CD4-positive, alpha-beta memory T cell (primary cell): Measurements from ENCODE around the gene RTN3. TPM values are rescaled to one million over a fixed set of nuclear protein-coding genes. Genes with fewer than 3 reads are reported as not detected.

Experiments
- CTCF ChIA-PET: fragments of 350-600 bp; sonication (Branson Sonifier 250); formaldehyde crosslinking; loops from one replicate; lab custom pipeline; 2021; ENCODE audit warnings: inconsistent platforms; ENCODE audit not compliant: partially characterized antibody; lab: Charles Lee
- POLR2A ChIA-PET: fragments of 350-600 bp; sonication (Branson Sonifier 250); formaldehyde crosslinking; loops from one replicate; lab custom pipeline; 2021; ENCODE audit not compliant: partially characterized antibody; lab: Charles Lee
- DNase-seq, 5 donors: peaks; one replicate each; pipeline versions ENCODE4 v3.0.0 to v3.0.0-alpha.2; 2020 to 2022; ENCODE audit warnings: mixed read lengths in 1 of 5
- H3K27ac ChIP-seq: one replicate; pipeline ENCODE4 v1.7.0; 2013; ENCODE audit warnings: low read depth, low read length
- H3K27me3 ChIP-seq: 2 replicates; pipeline ENCODE4 v1.7.0; 2013; ENCODE audit warnings: mild to moderate bottlenecking, low read length, moderate library complexity; ENCODE audit not compliant: insufficient read depth
- H3K36me3 ChIP-seq: 2 replicates; pipeline ENCODE4 v1.7.0; 2013; ENCODE audit warnings: mild to moderate bottlenecking, low read length, moderate library complexity; ENCODE audit not compliant: insufficient read depth
- H3K4me1 ChIP-seq: 2 replicates; pipeline ENCODE4 v1.7.0; 2013; ENCODE audit warnings: mild to moderate bottlenecking, low read length, moderate library complexity; ENCODE audit not compliant: insufficient read depth
- H3K4me3 ChIP-seq, 2 donors: one replicate each; pipeline ENCODE4 v1.7.0; 2013; ENCODE audit warnings: low read length in 2 of 2, mild to moderate bottlenecking in 1 of 2
- H3K9me3 ChIP-seq, 2 donors: one replicate each; pipeline ENCODE4 v1.7.0; 2013; ENCODE audit warnings: low read length in 2 of 2, control low read depth in 1 of 2; ENCODE audit not compliant: control insufficient read depth in 1 of 2
- H3K27ac Mint-ChIP-seq, 7 donors: one replicate each; pipeline ENCODE4 v1.8.0; 2020 to 2021; ENCODE audit warnings: mixed read lengths in 7 of 7, mild to moderate bottlenecking in 6 of 7, inconsistent platforms in 3 of 7, moderate library complexity in 3 of 7
- H3K27me3 Mint-ChIP-seq, 2 donors: one replicate each; pipeline ENCODE4 v1.8.0; 2020 to 2021; ENCODE audit warnings: mixed read lengths in 2 of 2
- H3K36me3 Mint-ChIP-seq, 2 donors: one replicate each; pipeline ENCODE4 v1.8.0; 2020 to 2021; ENCODE audit warnings: mixed read lengths in 2 of 2, inconsistent platforms in 1 of 2, mild to moderate bottlenecking in 1 of 2
- H3K4me1 Mint-ChIP-seq, 4 donors: one replicate each; pipeline ENCODE4 v1.8.0; 2020 to 2021; ENCODE audit warnings: mixed read lengths in 4 of 4, mild to moderate bottlenecking in 1 of 4
- H3K4me3 Mint-ChIP-seq, 8 donors: one replicate each; pipeline ENCODE4 v1.8.0; 2020 to 2021; ENCODE audit warnings: mixed read lengths in 8 of 8, mild to moderate bottlenecking in 7 of 8, moderate library complexity in 6 of 8, inconsistent platforms in 3 of 8
- H3K9me3 Mint-ChIP-seq, 8 donors: one replicate each; pipeline ENCODE4 v1.8.0; 2020 to 2021; ENCODE audit warnings: mixed read lengths in 8 of 8, mild to moderate bottlenecking in 5 of 8, inconsistent platforms in 3 of 8, moderate library complexity in 1 of 8
- intact Hi-C: fragments of 100-400 bp; cut with micrococcal nuclease; formaldehyde crosslinking; loops from one replicate; pipeline ENCODE4 v1.15.1; 2023
- polyA plus RNA-seq, 2 donors: library from polyadenylated mRNA; unstranded; fragments of 300-500 nt; fragmentation: Illumina TruSeq; gene quantifications; one replicate each; pipeline ENCODE4 v1.2.3, GENCODE V29; 2021
- total RNA-seq, 2 experiments: library from RNA; stranded (reverse); gene quantifications; one replicate each; pipeline ENCODE4 v1.2.3, GENCODE V29; 2021

RTN3 gene
- total and polyA plus RNA-seq, 4 experiments from 2014 or later = 41.7 to 72.9 (median 42.8) TPM

GRCh38 chr11:63710476-63711217 is 29.3 kb downstream of the RTN3 start:
- Histone ChIP-seq H3K4me1 (no peaks in the 10 kb centered on the region), H3K27ac (no peak overlapping the region), H3K27me3 (no peaks in the 10 kb centered on the region), H3K36me3 (no peaks in the 10 kb centered on the region), H3K9me3 (no peaks in the 10 kb centered on the region), H3K4me3 (no peak overlapping the region)
- Mint-ChIP-seq H3K4me1 (peaks cover 3 to 7% (median 5%) of the 10 kb centered on the region in 4 donors), H3K27ac (peak overlapping the region in 3 of 7 donors; percentile 43 to 55 (median 52)), H3K4me3 (no peak overlapping the region), H3K36me3 (peaks cover 0 to 2% of the 10 kb centered on the region in 2 donors), H3K27me3 (no peaks in the 10 kb centered on the region), H3K9me3 (no peaks in the 10 kb centered on the region)
- CTCF ChIA-PET = interaction anchor here (4.0 kb wide), 1 partner anchor 27 kb away, joined by 12 read pairs; no protein-coding TSS in a partner anchor
- POLR2A ChIA-PET = no interaction called here
- no peak for DNase-seq
- intact Hi-C loops = no loop called here

- POLR2A ChIA-PET = no interaction called here
Observed at GRCh38 chr11:63711838-63712237, 30.5 kb downstream of the RTN3 start.

GRCh38 chr11:63713766-63714165 is 32.5 kb downstream of the RTN3 start:
- CTCF ChIA-PET = interaction anchor here (4.0 kb wide), 1 partner anchor 24 kb away, joined by 12 read pairs; no protein-coding TSS in a partner anchor
- no peak overlapping the region for H3K4me3 Mint-ChIP-seq
- H3K4me3 ChIP-seq = no peak overlapping the region
- H3K9me3 ChIP-seq = no peaks in the 10 kb centered on the region
- intact Hi-C loops = no loop called here
- H3K4me1 ChIP-seq = no peaks in the 10 kb centered on the region
- peaks cover under 1% of the 10 kb centered on the region for H3K36me3 ChIP-seq
- POLR2A ChIA-PET = no interaction called here
- H3K4me1 Mint-ChIP-seq = peaks cover 2 to 7% (median 4%) of the 10 kb centered on the region in 4 donors
- no peak overlapping the region for H3K27ac Mint-ChIP-seq
- H3K36me3 Mint-ChIP-seq = peaks cover 3% of the 10 kb centered on the region in 2 donors
- H3K9me3 Mint-ChIP-seq = no peaks in the 10 kb centered on the region
- no peaks in the 10 kb centered on the region for H3K27me3 Mint-ChIP-seq
- no peaks in the 10 kb centered on the region for H3K27me3 ChIP-seq
- no peak overlapping the region for H3K27ac ChIP-seq
- DNase-seq = no peak

More at GRCh38 chr11:63711838-63712237, 30.5 kb downstream of the RTN3 start:
- peaks cover 0 to 2% of the 10 kb centered on the region in 2 donors for H3K36me3 Mint-ChIP-seq
- DNase-seq = no peak
- peaks cover 3 to 7% (median 4%) of the 10 kb centered on the region in 4 donors for H3K4me1 Mint-ChIP-seq
- H3K9me3 Mint-ChIP-seq = no peaks in the 10 kb centered on the region
- CTCF ChIA-PET = interaction anchor here (0.7 to 4.0 kb wide), 2 partner anchors 11 to 26 kb away, joined by 3 to 12 read pairs; no protein-coding TSS in a partner anchor
- H3K27me3 Mint-ChIP-seq = no peaks in the 10 kb centered on the region
- no peak overlapping the region for H3K4me3 ChIP-seq
- H3K4me1 ChIP-seq = no peaks in the 10 kb centered on the region
- intact Hi-C loops = no loop called here
- no peak overlapping the region for H3K27ac ChIP-seq
- no peaks in the 10 kb centered on the region for H3K9me3 ChIP-seq
- H3K27me3 ChIP-seq = no peaks in the 10 kb centered on the region
- no peak overlapping the region for H3K4me3 Mint-ChIP-seq
- no peaks in the 10 kb centered on the region for H3K36me3 ChIP-seq
- H3K27ac Mint-ChIP-seq = no peak overlapping the region

- intact Hi-C loops = no loop called here
- Mint-ChIP-seq H3K36me3 (peaks cover 4 to 6% of the 10 kb centered on the region in 2 donors), H3K27ac (no peak overlapping the region), H3K4me3 (no peak overlapping the region), H3K27me3 (no peaks in the 10 kb centered on the region), H3K4me1 (peaks cover 0 to 3% (median 0%) of the 10 kb centered on the region in 4 donors), H3K9me3 (no peaks in the 10 kb centered on the region)
- Histone ChIP-seq H3K4me3 (no peak overlapping the region), H3K27ac (no peak overlapping the region), H3K36me3 (peaks cover 5% of the 10 kb centered on the region), H3K9me3 (no peaks in the 10 kb centered on the region), H3K4me1 (no peaks in the 10 kb centered on the region), H3K27me3 (no peaks in the 10 kb centered on the region)
- no peak for DNase-seq
- ChIA-PET POLR2A (no interaction called here), CTCF (interaction anchor here (1.1 to 1.3 kb wide), 2 partner anchors 10 to 22 kb away, joined by 3 read pairs; no protein-coding TSS in a partner anchor)
Observed at GRCh38 chr11:63716046-63716445, 34.7 kb downstream of the RTN3 start.

GRCh38 chr11:63719001-63719400 is 37.7 kb downstream of the RTN3 start:
- ChIA-PET POLR2A (no interaction called here), CTCF (no interaction called here)
- Mint-ChIP-seq H3K9me3 (no peaks in the 10 kb centered on the region), H3K27ac (no peak overlapping the region), H3K36me3 (peaks cover 4 to 6% of the 10 kb centered on the region in 2 donors), H3K4me1 (peaks cover 0 to 7% (median 3%) of the 10 kb centered on the region in 4 donors), H3K4me3 (no peak overlapping the region), H3K27me3 (no peaks in the 10 kb centered on the region)
- H3K4me1 ChIP-seq = no peaks in the 10 kb centered on the region
- H3K4me3 ChIP-seq = no peak overlapping the region
- no peaks in the 10 kb centered on the region for H3K27me3 ChIP-seq
- intact Hi-C loops = no loop called here
- no peaks in the 10 kb centered on the region for H3K9me3 ChIP-seq
- no peak for DNase-seq
- no peak overlapping the region for H3K27ac ChIP-seq
- peaks cover 5% of the 10 kb centered on the region for H3K36me3 ChIP-seq

GRCh38 chr11:63719987-63720386 is 38.7 kb downstream of the RTN3 start:
- Mint-ChIP-seq H3K36me3 (peaks cover 4% of the 10 kb centered on the region in 2 donors), H3K9me3 (no peaks in the 10 kb centered on the region), H3K27ac (peak overlapping the region in 1 of 7 donors; percentile 38), H3K4me1 (peaks cover 0 to 7% (median 3%) of the 10 kb centered on the region in 4 donors), H3K4me3 (no peak overlapping the region), H3K27me3 (no peaks in the 10 kb centered on the region)
- DNase-seq = no peak
- ChIA-PET POLR2A (no interaction called here), CTCF (interaction anchor here (0.5 kb wide), 1 partner anchor 16 kb away, joined by 3 read pairs; no protein-coding TSS in a partner anchor)
- intact Hi-C loops = no loop called here
- Histone ChIP-seq H3K36me3 (peaks cover 5% of the 10 kb centered on the region), H3K27ac (no peak overlapping the region), H3K4me1 (no peaks in the 10 kb centered on the region), H3K9me3 (no peaks in the 10 kb centered on the region), H3K4me3 (no peak overlapping the region), H3K27me3 (no peaks in the 10 kb centered on the region)

- Histone ChIP-seq H3K27me3 (no peaks in the 10 kb centered on the region), H3K4me3 (no peak overlapping the region), H3K9me3 (no peaks in the 10 kb centered on the region), H3K27ac (no peak overlapping the region), H3K36me3 (peaks cover 5% of the 10 kb centered on the region), H3K4me1 (no peaks in the 10 kb centered on the region)
- ChIA-PET POLR2A (no interaction called here), CTCF (no interaction called here)
- no peak for DNase-seq
- Mint-ChIP-seq H3K4me3 (no peak overlapping the region), H3K9me3 (no peaks in the 10 kb centered on the region), H3K36me3 (peaks cover 4% of the 10 kb centered on the region in 2 donors), H3K4me1 (peaks cover 0 to 7% (median 3%) of the 10 kb centered on the region in 4 donors), H3K27ac (no peak overlapping the region), H3K27me3 (no peaks in the 10 kb centered on the region)
- intact Hi-C loops = no loop called here
Observed at GRCh38 chr11:63720611-63721010, 39.3 kb downstream of the RTN3 start.
